IMR-90 (cell line): ENCODE data around the gene SEMA4D. TPM values are rescaled to one million over a fixed set of nuclear protein-coding genes. Genes with fewer than 3 reads are reported as not detected.
A peak's percentile ranks its signal among the peaks of the same experiment; 100 is the strongest.

Source experiments
- ATAC-seq: fragments of 200-7000 bp; cut with Tn5 transposase; 2 replicates; pipeline ENCODE4 v1.9.1; 2020; ENCODE audit warnings: low read depth, mild to moderate bottlenecking, moderate library complexity
- BruUV-seq: library from RNA; stranded (reverse); fragments of 400-500 nt; replicated peaks from 2 replicates; lab custom pipeline; 2021; lab: Mats Ljungman, UMichigan
- CTCF ChIA-PET: fragments of 300-600 bp; formaldehyde crosslinking; extraction: SDS; loops from one replicate; lab custom pipeline; 2021; ENCODE audit warnings: antibody characterized with exemption; lab: Yijun Ruan, JAX
- POLR2A ChIA-PET: fragments of 300-600 bp; sonication (Branson Sonifier 250); formaldehyde crosslinking; loops from one replicate; lab custom pipeline; 2022; ENCODE audit warnings: antibody characterized with exemption; ENCODE audit not compliant: unreplicated experiment; lab: Charles Lee
- DNase-seq: peaks from one replicate; pipeline ENCODE4 v3.0.0; 2013
- H2AFZ ChIP-seq: replicated peaks from 2 replicates; pipeline ENCODE3; 2013; ENCODE audit warnings: low read length, mild to moderate bottlenecking; ENCODE audit not compliant: poor library complexity
- H2AK5ac ChIP-seq: 2 replicates; pipeline ENCODE4 v1.6.1; 2013; ENCODE audit warnings: low read depth, low read length, inconsistent platforms
- H2AK9ac ChIP-seq: replicated peaks from 2 replicates; pipeline ENCODE3; 2013; ENCODE audit warnings: mild to moderate bottlenecking, low read depth, low read length, moderate library complexity; ENCODE audit not compliant: poor library complexity
- H2BK120ac ChIP-seq: 2 replicates; pipeline ENCODE4 v1.6.1; 2013; ENCODE audit warnings: low read depth, low read length, inconsistent platforms
- H2BK15ac ChIP-seq: 3 replicates; pipeline ENCODE4 v1.6.1; 2013; ENCODE audit warnings: low read depth, low read length, inconsistent platforms
- H2BK20ac ChIP-seq: 2 replicates; pipeline ENCODE4 v1.6.1; 2013; ENCODE audit warnings: low read depth, mild to moderate bottlenecking, inconsistent platforms, low read length, moderate library complexity
- H2BK5ac ChIP-seq: 2 replicates; pipeline ENCODE4 v1.6.1; 2013; ENCODE audit warnings: mild to moderate bottlenecking, low read depth, low read length, inconsistent platforms; ENCODE audit not compliant: poor library complexity, severe bottlenecking
- H3K14ac ChIP-seq: replicated peaks from 2 replicates; pipeline ENCODE4 v1.6.1; 2013; ENCODE audit warnings: low read depth, low read length, inconsistent platforms
- H3K18ac ChIP-seq: 2 replicates; pipeline ENCODE4 v1.6.1; 2013; ENCODE audit warnings: low read depth, low read length, control low read depth
- H3K23ac ChIP-seq: 2 replicates; pipeline ENCODE4 v1.6.1; 2013; ENCODE audit warnings: low read depth, low read length, inconsistent platforms
- H3K27ac ChIP-seq: 2 replicates; pipeline ENCODE4 v1.5.1; 2013; ENCODE audit warnings: mild to moderate bottlenecking, control low read depth, low read length; ENCODE audit not compliant: insufficient read depth
- H3K27me3 ChIP-seq: 2 replicates; pipeline ENCODE4 v1.6.1; 2013; ENCODE audit warnings: low read length; ENCODE audit not compliant: control insufficient read depth, insufficient read depth
- H3K36me3 ChIP-seq: 2 replicates; pipeline ENCODE4 v1.6.1; 2013; ENCODE audit warnings: low read length, mixed read lengths; ENCODE audit not compliant: control insufficient read depth, insufficient read depth
- H3K4ac ChIP-seq: 2 replicates; pipeline ENCODE4 v1.6.1; 2013; ENCODE audit warnings: low read depth, low read length, inconsistent platforms
- H3K4me1 ChIP-seq: 2 replicates; pipeline ENCODE4 v1.6.1; 2013; ENCODE audit warnings: low read length, mixed read lengths; ENCODE audit not compliant: control insufficient read depth, insufficient read depth
- H3K4me2 ChIP-seq: 2 replicates; pipeline ENCODE4 v1.6.1; 2013; ENCODE audit warnings: low read depth, mild to moderate bottlenecking, control low read depth, low read length, moderate library complexity
- H3K4me3 ChIP-seq: 2 replicates; pipeline ENCODE4 v1.5.1; 2013; ENCODE audit warnings: low read depth, mild to moderate bottlenecking, control low read depth, low read length, moderate library complexity; ENCODE audit not compliant: insufficient read depth
- H3K56ac ChIP-seq: 2 replicates; pipeline ENCODE4 v1.6.1; 2013; ENCODE audit warnings: low read length, inconsistent platforms; ENCODE audit not compliant: insufficient read depth; ENCODE audit errors: extremely low read depth
- H3K79me1 ChIP-seq, 2 experiments: 2 replicates each; pipeline ENCODE4 v1.6.1; 2013; ENCODE audit warnings: low read length in 2 of 2, inconsistent platforms in 1 of 2, low read depth in 1 of 2
- H3K9ac ChIP-seq: 2 replicates; pipeline ENCODE4 v1.6.1; 2013; ENCODE audit warnings: low read depth, low read length, control low read depth
- H3K9me1 ChIP-seq: 2 replicates; pipeline ENCODE4 v1.6.1; 2013; ENCODE audit warnings: low read length, inconsistent platforms; ENCODE audit not compliant: insufficient read depth
- H3K9me3 ChIP-seq: 2 replicates; pipeline ENCODE4 v1.6.1; 2013; ENCODE audit warnings: low read length; ENCODE audit not compliant: control insufficient read depth, insufficient read depth
- H4K20me1 ChIP-seq: 2 replicates; pipeline ENCODE4 v1.6.1; 2013; ENCODE audit warnings: low read length, inconsistent platforms; ENCODE audit not compliant: insufficient read depth
- H4K5ac ChIP-seq: 2 replicates; pipeline ENCODE4 v1.6.1; 2013; ENCODE audit warnings: mild to moderate bottlenecking, low read depth, low read length, control low read depth
- H4K8ac ChIP-seq, 2 experiments: 2 replicates each; pipeline ENCODE4 v1.6.1; 2013; ENCODE audit warnings: low read depth in 2 of 2, low read length in 2 of 2, control low read depth in 1 of 2, inconsistent platforms in 1 of 2
- H4K91ac ChIP-seq: 2 replicates; pipeline ENCODE4 v1.6.1; 2013; ENCODE audit warnings: low read depth, low read length, inconsistent platforms; ENCODE audit not compliant: insufficient read depth
- BHLHE40 ChIP-seq: fragments of 150-350 bp; IDR thresholded peaks from 2 replicates; pipeline ENCODE4 v1.6.1; 2016; ENCODE audit warnings: mild to moderate bottlenecking, low read depth, low read length
- CEBPB ChIP-seq: IDR thresholded peaks from 2 replicates; pipeline ENCODE4 v1.6.1; 2012; ENCODE audit warnings: low read depth, low read length, improper control_type of control experiment
- CHD1 ChIP-seq: IDR thresholded peaks from 2 replicates; pipeline ENCODE4 v1.6.1; 2012; ENCODE audit warnings: low read depth, low read length, improper control_type of control experiment
- CTCF ChIP-seq: conservative IDR thresholded peaks from 2 replicates; pipeline ENCODE4 v1.5.1; 2012; ENCODE audit warnings: mild to moderate bottlenecking, low read depth, low read length, improper control_type of control experiment
- ELK1 ChIP-seq: fragments of 150-350 bp; IDR thresholded peaks from 2 replicates; pipeline ENCODE4 v1.6.1; 2016; ENCODE audit warnings: low read depth, mild to moderate bottlenecking, low read length, moderate library complexity, borderline replicate concordance
- MAFK ChIP-seq: IDR thresholded peaks from 2 replicates; pipeline ENCODE4 v1.6.1; 2012; ENCODE audit warnings: low read depth, low read length, improper control_type of control experiment
- MAZ ChIP-seq: IDR thresholded peaks from 2 replicates; pipeline ENCODE4 v1.6.1; 2012; ENCODE audit warnings: low read depth, mild to moderate bottlenecking, low read length, improper control_type of control experiment, moderate library complexity, borderline replicate concordance
- MXI1 ChIP-seq: IDR thresholded peaks from 2 replicates; pipeline ENCODE4 v1.6.1; 2012; ENCODE audit warnings: low read depth, mild to moderate bottlenecking, low read length, moderate library complexity, borderline replicate concordance
- POLR2A ChIP-seq: IDR thresholded peaks from 2 replicates; pipeline ENCODE4 v1.6.1; 2012; ENCODE audit warnings: mild to moderate bottlenecking, low read depth, low read length
- RAD21 ChIP-seq: IDR thresholded peaks from 2 replicates; pipeline ENCODE4 v1.6.1; 2012; ENCODE audit warnings: low read length, improper control_type of control experiment
- RCOR1 ChIP-seq: IDR thresholded peaks from 2 replicates; pipeline ENCODE4 v1.6.1; 2012; ENCODE audit warnings: mild to moderate bottlenecking, low read length, improper control_type of control experiment; ENCODE audit not compliant: insufficient replicate concordance
- RFX5 ChIP-seq: IDR thresholded peaks from 2 replicates; pipeline ENCODE4 v1.8.0; 2012; ENCODE audit warnings: low read depth, mild to moderate bottlenecking, low read length, moderate library complexity
- SMC3 ChIP-seq: fragments of 150-350 bp; IDR thresholded peaks from 2 replicates; pipeline ENCODE4 v1.6.1; 2016; ENCODE audit warnings: low read depth, mild to moderate bottlenecking, antibody characterized with exemption, low read length, moderate library complexity
- WGBS, 2 experiments: methylation state at CpG; one replicate each; pipeline versions ENCODE4 v1.1.5 to v1.1.7; 2013; ENCODE audit warnings: missing lambda C conversion rate in 2 of 2; ENCODE audit not compliant: insufficient read length in 1 of 2; ENCODE audit errors: extremely low coverage in 2 of 2; 5-methylcytosine and 5-hydroxymethylcytosine counted together
- dilution Hi-C: fragments of 300-500 bp; cut with HindIII; formaldehyde crosslinking; loops from one replicate; pipeline ENCODE4 v1.14.3; 2018; ENCODE audit warnings: low sequenced_read_pairs; ENCODE audit not compliant: unreplicated experiment
- in situ Hi-C: fragments of 300-500 bp; cut with MboI; formaldehyde crosslinking; loops from 3 replicates; pipeline ENCODE4 v1.14.3; 2019; ENCODE audit warnings: low sequenced_read_pairs, inconsistent platforms, mixed read lengths
- intact Hi-C: fragments of 100-400 bp; cut with micrococcal nuclease; formaldehyde crosslinking; loops from 2 replicates; pipeline ENCODE4 v1.10.0; 2022
- polyA plus RNA-seq, 3 experiments: library from polyadenylated mRNA; depleted of rRNA; stranded (reverse); fragments of >200 nt; gene quantifications; 2 replicates each; pipeline ENCODE4 v1.2.3, GENCODE V29; 2012; ENCODE audit warnings: low replicate concordance in 1 of 3
- total RNA-seq: library from RNA; depleted of rRNA; stranded (reverse); fragments of >200 nt; gene quantifications from 2 replicates; pipeline ENCODE4 v1.2.3, GENCODE V29; 2012
- TF ChIP-seq, protein P1 (sequence below): fragments of 150-350 bp; IDR thresholded peaks from 2 replicates; pipeline ENCODE4 v1.6.1; 2017; ENCODE audit warnings: mild to moderate bottlenecking, antibody characterized with exemption, low read length, low read depth

SEMA4D gene
- total and polyA plus RNA-seq, 2 of the 4 experiments (the other 2 are of a cell fraction): 0.90 to 1.5 TPM

- intact Hi-C loops: no loop called here
- H3K9me3 ChIP-seq: peaks cover 4% of the 10 kb centered on the region; the same call in 1 of the 2 replicates
- H3K36me3 ChIP-seq: peaks cover 3% of the 10 kb centered on the region; the same call in 1 of the 2 replicates
- CTCF ChIA-PET: no interaction called here
- TF ChIP-seq CEBPB (no peak), MAFK (no peak), POLR2A (no peak), ELK1 (no peak), SMC3 (no peak), RFX5 (no peak), RCOR1 (no peak), CHD1 (no peak), MXI1 (no peak), MAZ (no peak), BHLHE40 (no peak), RAD21 (no peak), CTCF (no peak)
- TF ChIP-seq, protein P1, sequence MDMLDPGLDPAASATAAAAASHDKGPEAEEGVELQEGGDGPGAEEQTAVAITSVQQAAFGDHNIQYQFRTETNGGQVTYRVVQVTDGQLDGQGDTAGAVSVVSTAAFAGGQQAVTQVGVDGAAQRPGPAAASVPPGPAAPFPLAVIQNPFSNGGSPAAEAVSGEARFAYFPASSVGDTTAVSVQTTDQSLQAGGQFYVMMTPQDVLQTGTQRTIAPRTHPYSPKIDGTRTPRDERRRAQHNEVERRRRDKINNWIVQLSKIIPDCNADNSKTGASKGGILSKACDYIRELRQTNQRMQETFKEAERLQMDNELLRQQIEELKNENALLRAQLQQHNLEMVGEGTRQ: no peak
- dilution Hi-C loops: no loop called here
- H3K18ac ChIP-seq: no peak overlapping the region
- H3K23ac ChIP-seq: no peak overlapping the region
- H2BK5ac ChIP-seq: no peak overlapping the region
- in situ Hi-C loops: no loop called here
- ATAC-seq (no peak), DNase-seq (no peak)
- H3K27ac ChIP-seq: no peak overlapping the region
- no peak overlapping the region for H4K91ac ChIP-seq
- H2BK20ac ChIP-seq: 0 out of 2 replicates have a peak overlapping the region, but pooled peaks have one; percentile 10
- no peaks in the 10 kb centered on the region for H3K27me3 ChIP-seq
- no peak overlapping the region for H4K8ac ChIP-seq
- no TSS peak for BruUV-seq
- H3K4ac ChIP-seq: no peak overlapping the region
- H4K20me1 ChIP-seq: no peaks in the 10 kb centered on the region
- no peak overlapping the region for H3K9ac ChIP-seq
- no peak overlapping the region for H2BK120ac ChIP-seq
- no peak overlapping the region for H3K4me2 ChIP-seq
- H2AK5ac ChIP-seq: no peak overlapping the region
- WGBS, 2 experiments: 42% methylated on average over 10 of the region's 15 CpGs; no CpG with 5 or more reads in 1 of the 2 experiments
- H3K56ac ChIP-seq: no peak overlapping the region
- H4K5ac ChIP-seq: peak overlapping the region; percentile 24; the same call in 1 of the 2 replicates
- POLR2A ChIA-PET: no interaction called here
- H2AFZ ChIP-seq: no peak overlapping the region
- no peak overlapping the region for H3K4me3 ChIP-seq
- H3K4me1 ChIP-seq: peaks cover 7% of the 10 kb centered on the region; the same call in 1 of the 2 replicates
- no peak overlapping the region; the same call in 2 of the 3 replicates for H2BK15ac ChIP-seq
- H2AK9ac ChIP-seq: no peak overlapping the region
- peaks cover 10% of the 10 kb centered on the region; the same call in 1 of the 2 replicates for H3K9me1 ChIP-seq
- peaks cover 0 to 4% of the 10 kb centered on the region in 2 experiments; a peak in 1 of 4 replicates for H3K79me1 ChIP-seq
- H3K14ac ChIP-seq: no peak overlapping the region; the same call in 1 of the 2 replicates
Measured at GRCh38 chr9:89482056-89482851, 15.7 kb downstream of the SEMA4D start.
